Endothelial cell of umbilical vein (primary cell): ENCODE measurements around the gene CBLN3. TPM values are rescaled to one million over a fixed set of nuclear protein-coding genes. Genes with fewer than 3 reads are reported as not detected.

ENCODE experiments used
- BruUV-seq: library from RNA; stranded (reverse); fragments of 400-500 nt; replicated peaks from 2 replicates; lab custom pipeline; 2021; lab: Mats Ljungman, UMichigan
- CTCF ChIA-PET: fragments of 300-600, 350-600 bp; sonication (Branson Sonifier 250); formaldehyde crosslinking; loops from one replicate; lab custom pipeline; 2021; ENCODE audit warnings: antibody characterized with exemption, inconsistent platforms; lab: Charles Lee
- POLR2A ChIA-PET: fragments of 300-600, 350-600 bp; sonication (Branson Sonifier 250); formaldehyde crosslinking; loops from one replicate; lab custom pipeline; 2021; ENCODE audit warnings: antibody characterized with exemption, inconsistent platforms; lab: Charles Lee
- DNase-seq: peaks from one replicate; pipeline ENCODE4 v3.0.0-alpha.2; 2011; ENCODE audit warnings: low read depth, low spot score
- FAIRE-seq: peaks from 2 replicates; lab custom pipeline; 2011; peaks lifted over from hg19 to GRCh38; lab: Jason Lieb, UNC
- H2AFZ ChIP-seq: 2 replicates; pipeline ENCODE4 v1.6.0; 2012; ENCODE audit warnings: low read depth, low read length, control low read depth, inconsistent platforms
- H3K27ac ChIP-seq: 2 replicates; pipeline ENCODE4 v1.5.1; 2011; ENCODE audit warnings: low read depth, mild to moderate bottlenecking, control low read depth, low read length, moderate library complexity; ENCODE audit not compliant: insufficient read depth
- H3K27me3 ChIP-seq, 2 experiments: 2 replicates each; pipeline versions ENCODE4 v1.6.0 to v1.6.1; 2011; ENCODE audit warnings: low read length in 2 of 2, mixed read lengths in 1 of 2; ENCODE audit not compliant: control insufficient read depth in 2 of 2, insufficient read depth in 2 of 2
- H3K36me3 ChIP-seq, 2 experiments: 2 replicates in 1 of 2; 3 replicates in 1 of 2; pipeline ENCODE4 v1.5.1; 2011; ENCODE audit warnings: low read length in 2 of 2, mild to moderate bottlenecking in 1 of 2, moderate library complexity in 1 of 2; ENCODE audit not compliant: control insufficient read depth in 2 of 2, insufficient read depth in 2 of 2; ENCODE audit errors: extremely low read depth in 1 of 2
- H3K4me1 ChIP-seq: 3 replicates; pipeline ENCODE4 v1.5.1; 2011; ENCODE audit warnings: mild to moderate bottlenecking, low read length; ENCODE audit not compliant: control insufficient read depth, insufficient read depth; ENCODE audit errors: extremely low read depth
- H3K4me2 ChIP-seq: 2 replicates; pipeline ENCODE4 v1.6.1; 2011; ENCODE audit warnings: low read length, control low read depth, mixed read lengths; ENCODE audit not compliant: insufficient read depth
- H3K4me3 ChIP-seq, 3 experiments: fragments of 200-600 bp in 1 of 3; sonication (generic), shearing (Covaris generic) in 1 of 3; replicated peaks in 1 of 3; 2 replicates each; pipeline ENCODE4 v1.5.1; 2011 to 2016; ENCODE audit warnings: control low read depth in 3 of 3, low read length in 3 of 3, mild to moderate bottlenecking in 2 of 3, inconsistent platforms in 1 of 3, low read depth in 1 of 3, moderate library complexity in 1 of 3; ENCODE audit not compliant: insufficient read depth in 1 of 3
- H3K79me2 ChIP-seq: 2 replicates; pipeline ENCODE4 v1.6.0; 2012; ENCODE audit warnings: low read length, inconsistent platforms; ENCODE audit not compliant: control insufficient read depth, insufficient read depth
- H3K9ac ChIP-seq: replicated peaks from 2 replicates; pipeline ENCODE3; 2011; ENCODE audit warnings: low read length, control low read depth; ENCODE audit not compliant: insufficient read depth; ENCODE audit errors: extremely low read depth
- H3K9me1 ChIP-seq: replicated peaks from 3 replicates; pipeline ENCODE4 v1.6.0; 2011; ENCODE audit warnings: mild to moderate bottlenecking, low read length; ENCODE audit not compliant: control insufficient read depth, insufficient read depth; ENCODE audit errors: extremely low read depth
- H3K9me3 ChIP-seq: replicated peaks from 2 replicates; pipeline ENCODE4 v1.5.1; 2012; ENCODE audit warnings: low read length, inconsistent platforms; ENCODE audit not compliant: control insufficient read depth, insufficient read depth
- H4K20me1 ChIP-seq: replicated peaks from 2 replicates; pipeline ENCODE3; 2011; ENCODE audit warnings: mild to moderate bottlenecking, low read length; ENCODE audit not compliant: control insufficient read depth, insufficient read depth; ENCODE audit errors: extremely low read depth
- EZH2 ChIP-seq: IDR thresholded peaks from 2 replicates; pipeline ENCODE4 v1.6.1; 2012; ENCODE audit warnings: borderline replicate concordance, low read depth, mild to moderate bottlenecking, moderate library complexity, low read length, inconsistent platforms; ENCODE audit not compliant: severe bottlenecking
- FOS ChIP-seq: IDR thresholded peaks from 2 replicates; pipeline ENCODE4 v1.6.1; 2011; ENCODE audit warnings: mild to moderate bottlenecking, low read length, moderate library complexity, borderline replicate concordance; ENCODE audit not compliant: insufficient read depth
- GATA2 ChIP-seq: IDR thresholded peaks from 2 replicates; pipeline ENCODE4 v1.7.0; 2011; ENCODE audit warnings: low read depth, mild to moderate bottlenecking, moderate library complexity, mixed read lengths, low read length; ENCODE audit not compliant: insufficient read length, insufficient read depth
- JUN ChIP-seq: IDR thresholded peaks from 2 replicates; pipeline ENCODE4 v1.6.1; 2011; ENCODE audit warnings: borderline replicate concordance, low read depth; ENCODE audit not compliant: insufficient read length, insufficient read depth
- MYC ChIP-seq: IDR thresholded peaks from one replicate; pipeline ENCODE4 v1.6.1; 2011; ENCODE audit warnings: mild to moderate bottlenecking, low read depth, low read length
- POLR2A ChIP-seq: IDR thresholded peaks from 2 replicates; pipeline ENCODE4 v1.6.1; 2012; ENCODE audit warnings: low read depth, mild to moderate bottlenecking, control low read depth, low read length
- POLR2AphosphoS5 ChIP-seq: IDR thresholded peaks from 2 replicates; pipeline ENCODE4 v1.6.1; 2012; ENCODE audit warnings: low read depth, mild to moderate bottlenecking, control low read depth, low read length, moderate library complexity; ENCODE audit not compliant: insufficient read depth
- dilution Hi-C: fragments of 300-500 bp; cut with MboI; formaldehyde crosslinking; loops from one replicate; pipeline ENCODE4 v1.15.0; 2019; ENCODE audit warnings: low sequenced_read_pairs; ENCODE audit not compliant: extremely low pct_ligation_motif_present
- intact Hi-C: fragments of 100-400 bp; cut with micrococcal nuclease; formaldehyde crosslinking; loops from one replicate; pipeline ENCODE4 v1.10.0; 2022
- polyA plus RNA-seq, 4 experiments: library from polyadenylated mRNA; depleted of rRNA in 3 of 4; stranded (reverse) in 3 of 4; unstranded in 1 of 4; fragments of >200 nt; gene quantifications; 2 replicates each; pipeline versions ENCODE4 v1.2.1 to v1.2.3, GENCODE V29; 2011 to 2012; ENCODE audit warnings: missing spikeins in 1 of 4
- total RNA-seq: library from RNA; stranded (reverse); gene quantifications from 2 replicates; pipeline ENCODE4 v1.2.3, GENCODE V29; 2021
- TF ChIP-seq, protein P1 (sequence below), 2 donors: IDR thresholded peaks; 1 replicate in 1 of 2; 2 replicates in 1 of 2; pipeline ENCODE4 v1.5.1; 2011; ENCODE audit warnings: low read length in 2 of 2, mild to moderate bottlenecking in 2 of 2, moderate library complexity in 2 of 2, control low read depth in 1 of 2, inconsistent platforms in 1 of 2, low read depth in 1 of 2; ENCODE audit not compliant: insufficient read depth in 1 of 2; ENCODE audit errors: extremely low read depth in 1 of 2
- TF ChIP-seq, protein P2 (sequence below): IDR thresholded peaks from 2 replicates; pipeline ENCODE4 v1.6.1; 2011; ENCODE audit not compliant: insufficient read depth, insufficient read length

The CBLN3 gene
- total and polyA plus RNA-seq, 2 donors (not counting 3 experiments of a cell fraction or from before 2014, with no cell fraction given): 7.9 to 8.6 TPM

DNA sequence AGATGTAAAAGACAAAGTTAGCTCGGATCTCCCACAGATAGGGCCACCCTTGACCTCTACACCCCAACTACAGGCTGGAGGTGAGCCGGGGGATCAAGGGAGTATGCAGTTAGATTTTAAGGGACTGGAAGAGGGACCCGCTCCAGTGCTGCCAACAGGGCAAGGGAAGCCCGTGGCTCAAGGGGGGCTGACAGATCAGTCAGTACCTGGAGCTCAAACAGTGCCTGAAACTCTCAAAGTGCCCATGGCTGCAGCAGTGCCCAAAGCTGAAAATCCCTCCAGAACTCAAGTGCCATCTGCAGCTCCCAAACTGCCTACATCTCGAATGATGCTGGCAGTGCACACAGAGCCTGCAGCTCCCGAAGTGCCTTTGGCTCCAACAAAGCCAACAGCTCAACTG, 20.3 kb downstream of the CBLN3 start:
- CTCF ChIA-PET: interaction anchor here (1.0 to 8.7 kb wide), 9 partner anchors 8 to 76 kb away, joined by 3 to 86 read pairs (median 4); partner anchors contain the start of genes ADCY4 and NYNRIN
- TF ChIP-seq GATA2: no peak
- no peak for TF ChIP-seq POLR2A
- TF ChIP-seq, protein P1, sequence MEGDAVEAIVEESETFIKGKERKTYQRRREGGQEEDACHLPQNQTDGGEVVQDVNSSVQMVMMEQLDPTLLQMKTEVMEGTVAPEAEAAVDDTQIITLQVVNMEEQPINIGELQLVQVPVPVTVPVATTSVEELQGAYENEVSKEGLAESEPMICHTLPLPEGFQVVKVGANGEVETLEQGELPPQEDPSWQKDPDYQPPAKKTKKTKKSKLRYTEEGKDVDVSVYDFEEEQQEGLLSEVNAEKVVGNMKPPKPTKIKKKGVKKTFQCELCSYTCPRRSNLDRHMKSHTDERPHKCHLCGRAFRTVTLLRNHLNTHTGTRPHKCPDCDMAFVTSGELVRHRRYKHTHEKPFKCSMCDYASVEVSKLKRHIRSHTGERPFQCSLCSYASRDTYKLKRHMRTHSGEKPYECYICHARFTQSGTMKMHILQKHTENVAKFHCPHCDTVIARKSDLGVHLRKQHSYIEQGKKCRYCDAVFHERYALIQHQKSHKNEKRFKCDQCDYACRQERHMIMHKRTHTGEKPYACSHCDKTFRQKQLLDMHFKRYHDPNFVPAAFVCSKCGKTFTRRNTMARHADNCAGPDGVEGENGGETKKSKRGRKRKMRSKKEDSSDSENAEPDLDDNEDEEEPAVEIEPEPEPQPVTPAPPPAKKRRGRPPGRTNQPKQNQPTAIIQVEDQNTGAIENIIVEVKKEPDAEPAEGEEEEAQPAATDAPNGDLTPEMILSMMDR (IDR thresholded peaks at IDR 0.05; ENCODE audit: extremely low read depth in 1 of 2, insufficient read depth in 1 of 2, low read depth in 1 of 2, low read length in 2 of 2): no peak
- no peak for TF ChIP-seq MYC
- no peak for TF ChIP-seq JUN
- no peak for TF ChIP-seq FOS
- TF ChIP-seq, protein P2, sequence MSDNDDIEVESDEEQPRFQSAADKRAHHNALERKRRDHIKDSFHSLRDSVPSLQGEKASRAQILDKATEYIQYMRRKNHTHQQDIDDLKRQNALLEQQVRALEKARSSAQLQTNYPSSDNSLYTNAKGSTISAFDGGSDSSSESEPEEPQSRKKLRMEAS: no peak
- TF ChIP-seq POLR2AphosphoS5: no peak
- TF ChIP-seq EZH2: no peak
- FAIRE-seq: no peak
- Histone ChIP-seq H3K36me3 (peaks cover 4 to 41% of the 10 kb centered on the region in 2 experiments), H3K79me2 (no peaks in the 10 kb centered on the region), H3K4me1 (no peaks in the 10 kb centered on the region), H3K4me3 (no peak overlapping the region), H3K27ac (no peak overlapping the region), H3K9me1 (no peaks in the 10 kb centered on the region), H3K9me3 (no peaks in the 10 kb centered on the region), H4K20me1 (no peaks in the 10 kb centered on the region), H3K4me2 (no peak overlapping the region), H3K27me3 (no peaks in the 10 kb centered on the region), H2AFZ (no peak overlapping the region), H3K9ac (no peak overlapping the region)
- dilution Hi-C loops: no loop called here
- no peak for DNase-seq
- POLR2A ChIA-PET: interaction anchor here (1.7 kb wide), 1 partner anchor 43 kb away, joined by 6 read pairs; no protein-coding TSS in a partner anchor
- intact Hi-C loops: no loop called here
- BruUV-seq: TSS peak; percentile 21
